T-helper 2 cell treated with Interferon-gamma antibody and Interleukin-4, amounts not matched to agents 5 μg/mL and 100 μg/mL, for 36 hours (primary cell): Measurements from ENCODE around the gene NAA38.
"Not testable (repeated sequence)": the region's sequence is repeated elsewhere in the genome, so short reads cannot be mapped to it uniquely, and the experiment has no call there.

Experiments used
- DNase-seq: peaks from one replicate; pipeline ENCODE4 v3.0.0; 2021; ENCODE audit warnings: low spot score
- H3K27ac Mint-ChIP-seq: one replicate; pipeline ENCODE4 v1.8.0; 2021; ENCODE audit warnings: mild to moderate bottlenecking, mixed read lengths
- H3K27me3 Mint-ChIP-seq: one replicate; pipeline ENCODE4 v1.8.0; 2021; ENCODE audit warnings: low read depth, mixed read lengths
- H3K36me3 Mint-ChIP-seq: one replicate; pipeline ENCODE4 v1.8.0; 2021; ENCODE audit warnings: low read depth, mixed read lengths
- H3K4me1 Mint-ChIP-seq: one replicate; pipeline ENCODE4 v1.8.0; 2021; ENCODE audit warnings: low read depth, mixed read lengths
- H3K4me3 Mint-ChIP-seq: one replicate; pipeline ENCODE4 v1.8.0; 2022; ENCODE audit warnings: mild to moderate bottlenecking, moderate library complexity, mixed read lengths
- H3K9me3 Mint-ChIP-seq: one replicate; pipeline ENCODE4 v1.8.0; 2021; ENCODE audit warnings: mixed read lengths

Gene NAA38

DNA sequence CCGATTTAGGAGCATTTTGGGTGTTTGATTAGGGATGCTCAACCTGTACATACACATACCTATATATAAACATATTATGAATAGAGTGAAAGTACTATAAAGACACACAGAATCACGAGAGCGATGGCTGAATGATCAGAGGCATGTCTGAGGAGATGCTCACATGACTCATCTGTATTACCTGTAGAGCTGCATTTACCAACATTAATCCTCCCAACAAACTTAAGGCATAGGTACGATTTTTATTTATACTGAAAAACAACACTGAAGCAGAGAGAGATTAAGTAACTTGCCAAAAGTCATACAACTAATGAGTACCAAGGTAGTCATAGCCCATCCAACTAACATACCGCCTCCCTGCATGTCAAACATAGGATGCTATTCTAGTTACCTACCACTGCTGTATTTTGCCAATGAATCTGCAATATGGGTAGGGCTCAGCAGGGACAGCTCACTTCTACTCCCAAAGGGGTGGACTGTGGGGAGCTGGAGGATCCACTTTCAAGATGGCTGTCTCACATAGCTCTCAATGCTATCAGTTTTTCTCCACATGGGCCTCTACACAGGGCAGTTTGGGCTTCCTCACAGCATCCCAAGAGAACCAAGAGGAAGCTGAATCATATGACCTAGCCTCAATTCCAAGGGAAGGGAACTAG is 7.8 kb upstream of the NAA38 start:
- no peak for DNase-seq
- no peaks in the 10 kb centered on the region for H3K27me3 Mint-ChIP-seq
- no peaks in the 10 kb centered on the region for H3K9me3 Mint-ChIP-seq
- H3K27ac Mint-ChIP-seq: no peak overlapping the region
- no peak overlapping the region for H3K4me3 Mint-ChIP-seq
- H3K36me3 Mint-ChIP-seq: peaks cover 27% of the 10 kb centered on the region
- H3K4me1 Mint-ChIP-seq: peaks cover 21% of the 10 kb centered on the region

DNA sequence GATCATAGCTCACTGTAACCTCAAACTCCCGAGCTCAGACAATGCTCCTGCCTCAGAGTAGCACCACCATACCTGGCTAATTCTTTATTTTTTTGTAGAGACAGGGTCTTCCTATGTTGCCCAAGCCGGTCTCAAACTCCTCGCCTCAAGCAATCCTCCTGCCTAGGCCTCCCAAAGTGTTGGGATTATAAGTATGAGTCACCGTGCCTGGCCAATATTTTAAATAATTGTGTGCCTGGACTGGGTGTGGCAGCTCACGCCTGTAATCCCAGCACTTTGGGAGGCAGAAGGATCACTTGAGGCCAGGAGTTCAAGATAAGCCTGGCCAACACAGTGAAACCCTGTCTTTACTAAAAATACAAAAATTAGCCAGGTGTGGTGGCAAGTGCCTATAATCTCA is 7.0 kb upstream of the NAA38 start:
- H3K4me1 Mint-ChIP-seq: peaks cover 25% of the 10 kb centered on the region
- not testable (repeated sequence) for H3K27me3 Mint-ChIP-seq, H3K4me3 Mint-ChIP-seq, H3K9me3 Mint-ChIP-seq, H3K27ac Mint-ChIP-seq, DNase-seq
- H3K36me3 Mint-ChIP-seq: peaks cover 32% of the 10 kb centered on the region

DNA sequence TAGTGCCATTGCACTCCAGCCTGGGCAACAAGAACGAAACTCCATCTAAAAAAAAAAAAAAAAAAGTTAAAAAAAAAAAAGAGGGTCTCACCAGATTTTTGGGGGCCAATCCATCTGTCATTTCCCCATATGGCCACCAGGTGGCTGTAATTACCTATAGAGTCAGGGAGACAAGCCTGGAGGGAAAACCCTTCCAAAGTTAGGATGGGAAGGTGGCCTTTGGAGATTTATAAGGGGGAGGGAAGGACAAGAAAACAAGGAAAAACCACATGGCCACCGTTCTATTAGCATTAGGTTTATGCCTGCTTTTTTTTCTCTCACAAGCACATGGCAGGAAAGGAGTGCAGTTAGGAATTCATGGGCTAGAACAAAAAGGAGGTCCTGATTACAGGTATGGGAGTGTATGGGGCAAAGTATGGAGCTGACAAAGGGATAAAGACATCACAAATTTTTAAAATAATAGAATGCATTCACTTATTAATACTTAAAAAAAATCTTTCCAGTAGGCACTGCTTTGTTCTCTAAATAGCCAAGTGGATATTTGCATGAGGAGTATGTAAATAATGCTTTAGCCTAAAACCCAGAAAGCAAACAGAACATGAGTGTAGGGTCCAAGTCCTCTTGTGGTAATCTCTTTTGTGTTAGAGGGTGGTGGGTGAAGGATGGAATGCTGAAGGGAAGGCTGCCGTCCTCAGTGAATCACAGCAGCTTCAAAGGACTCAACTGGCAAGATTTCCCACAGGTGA is 5.5 kb upstream of the NAA38 start:
- H3K36me3 Mint-ChIP-seq: peaks cover 30% of the 10 kb centered on the region
- peaks cover 21% of the 10 kb centered on the region for H3K4me1 Mint-ChIP-seq
- no peaks in the 10 kb centered on the region for H3K9me3 Mint-ChIP-seq
- H3K27ac Mint-ChIP-seq: no peak overlapping the region
- no peak for DNase-seq
- no peak overlapping the region for H3K4me3 Mint-ChIP-seq
- H3K27me3 Mint-ChIP-seq: no peaks in the 10 kb centered on the region

DNA sequence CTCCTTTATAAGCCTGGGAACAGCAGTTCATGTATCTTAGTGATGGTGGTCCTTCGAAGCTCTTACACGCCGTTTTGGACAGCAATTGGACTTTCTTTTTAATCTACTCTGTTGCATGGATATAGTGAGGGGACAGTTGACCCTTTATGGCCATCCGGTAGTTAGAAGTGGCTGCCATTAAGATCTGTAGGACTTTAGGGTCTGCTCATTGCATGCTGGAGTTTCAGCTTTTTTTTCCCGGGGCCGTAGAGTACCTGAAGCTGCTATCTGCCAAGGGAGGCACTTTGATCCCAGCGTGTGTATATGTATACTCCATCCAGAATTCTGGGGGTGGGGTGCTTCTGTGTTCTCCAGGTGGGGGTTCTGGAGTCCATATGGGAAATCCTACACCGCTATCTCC is 1.7 kb upstream of the NAA38 start:
- Mint-ChIP-seq H3K27me3 (no peaks in the 10 kb centered on the region), H3K27ac (no peak overlapping the region), H3K36me3 (peaks cover 12% of the 10 kb centered on the region), H3K4me3 (no peak overlapping the region), H3K9me3 (no peaks in the 10 kb centered on the region), H3K4me1 (peaks cover 13% of the 10 kb centered on the region)
- no peak for DNase-seq

DNA sequence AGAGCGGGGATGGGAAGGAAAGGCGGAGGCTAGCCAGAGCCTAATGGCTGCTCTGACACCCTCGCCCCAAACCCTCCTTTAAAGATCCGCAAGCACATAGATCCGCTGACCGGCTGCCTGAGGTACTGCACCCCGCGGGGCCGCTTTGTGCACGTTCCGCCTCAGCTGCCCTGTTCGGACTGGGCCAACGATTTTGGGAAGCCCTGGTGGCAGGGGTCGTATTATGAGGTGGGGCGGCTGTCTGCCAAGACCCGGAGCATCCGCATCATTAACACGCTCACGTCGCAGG is 1.1 kb upstream of the NAA38 start:
- no peak for DNase-seq
- Mint-ChIP-seq H3K9me3 (no peaks in the 10 kb centered on the region), H3K27me3 (no peaks in the 10 kb centered on the region), H3K4me1 (peaks cover 13% of the 10 kb centered on the region), H3K36me3 (peaks cover 15% of the 10 kb centered on the region), H3K4me3 (no peak overlapping the region), H3K27ac (no peak overlapping the region)

DNA sequence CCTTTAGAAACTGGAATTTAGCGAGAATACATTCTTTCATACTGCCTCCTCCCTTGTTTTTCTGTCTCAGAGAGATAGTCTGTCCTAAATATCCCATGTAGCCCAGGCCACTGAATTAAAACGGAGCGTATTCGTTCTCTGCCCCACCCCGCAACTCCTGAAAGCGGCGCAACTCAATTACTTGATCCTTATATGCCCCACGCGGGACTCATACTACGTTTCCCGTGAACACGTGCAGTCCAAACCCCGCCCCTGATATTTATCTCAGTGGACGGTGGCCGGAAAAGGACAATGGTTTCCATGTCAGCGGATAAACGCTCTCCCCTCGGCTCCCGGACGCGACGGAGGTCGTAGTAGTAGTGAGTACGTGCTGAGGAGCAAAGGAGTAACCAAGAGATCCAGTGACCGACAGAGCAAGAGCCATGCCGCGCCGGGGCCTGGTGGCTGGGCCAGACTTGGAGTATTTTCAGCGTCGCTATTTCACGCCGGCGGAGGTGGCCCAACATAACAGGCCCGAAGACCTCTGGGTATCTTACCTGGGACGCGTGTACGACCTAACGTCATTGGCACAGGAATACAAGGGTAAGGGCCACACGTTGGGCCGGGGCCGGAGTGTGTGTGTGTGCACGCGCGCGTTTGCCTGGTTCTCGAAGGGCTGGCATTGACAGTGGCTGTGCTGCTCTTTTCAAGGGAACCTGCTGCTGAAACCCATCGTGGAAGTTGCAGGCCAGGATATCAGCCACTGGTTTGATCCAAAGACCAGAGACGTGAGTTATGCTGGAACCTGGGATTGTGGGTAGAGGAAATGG is 558 bp upstream of the NAA38 start, which contains the start of gene CYB5D1:
TSS of gene CYB5D1 (plus strand) at position 291 of the 809 bp plus-strand sequence. CDS start at position 423, 132 bp downstream.
- Mint-ChIP-seq H3K36me3 (peaks cover 15% of the 10 kb centered on the region), H3K4me3 (no peak within 1 kb of the TSS), H3K9me3 (no peaks in the 10 kb centered on the region), H3K4me1 (peaks cover 13% of the 10 kb centered on the region), H3K27ac (no peak within 1 kb of the TSS), H3K27me3 (no peaks in the 10 kb centered on the region)
- DNase-seq: peak; percentile 89

DNA sequence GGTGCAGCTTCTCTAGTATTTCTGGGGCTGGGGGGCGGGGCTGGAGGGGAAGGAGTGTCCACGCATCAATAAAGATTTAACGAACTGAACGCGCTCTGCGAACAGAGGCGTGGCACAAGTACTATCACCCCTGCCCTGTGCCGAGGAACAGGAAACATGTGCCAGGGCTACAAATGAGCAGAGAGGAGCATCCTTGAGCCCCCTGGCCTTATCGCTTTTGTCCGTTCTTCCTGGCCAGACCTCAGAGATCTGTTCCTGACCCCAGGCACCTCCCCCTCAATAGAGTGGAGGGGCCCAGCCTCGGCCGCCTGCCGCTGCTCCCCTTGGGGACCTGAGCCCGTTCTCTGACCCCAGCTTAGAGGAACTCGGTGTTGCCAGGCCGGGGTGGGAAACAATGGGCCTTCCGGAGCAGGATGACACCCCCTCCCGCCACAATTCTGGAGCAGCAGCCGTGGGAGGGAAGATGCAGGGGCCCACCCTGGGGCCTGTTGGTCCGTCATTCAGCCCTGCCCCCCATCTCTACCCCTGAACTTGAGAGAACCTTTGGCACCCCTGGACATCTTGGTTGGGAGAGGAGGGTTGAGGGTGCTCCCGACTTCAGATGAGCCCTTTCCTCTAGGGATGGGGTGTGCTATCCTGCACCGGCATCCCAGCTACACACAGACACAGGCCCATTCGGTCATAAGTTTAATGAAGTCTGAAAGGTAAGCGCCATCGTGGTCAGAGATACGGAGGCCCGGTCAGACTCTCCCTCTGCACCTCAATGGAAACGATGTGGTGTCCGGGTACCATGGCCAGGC is 1.1 kb downstream of the NAA38 start:
- H3K36me3 Mint-ChIP-seq: peaks cover 15% of the 10 kb centered on the region
- peaks cover 18% of the 10 kb centered on the region for H3K4me1 Mint-ChIP-seq
- no peak overlapping the region for H3K27ac Mint-ChIP-seq
- H3K27me3 Mint-ChIP-seq: no peaks in the 10 kb centered on the region
- no peak for DNase-seq
- no peak overlapping the region for H3K4me3 Mint-ChIP-seq
- H3K9me3 Mint-ChIP-seq: no peaks in the 10 kb centered on the region

DNA sequence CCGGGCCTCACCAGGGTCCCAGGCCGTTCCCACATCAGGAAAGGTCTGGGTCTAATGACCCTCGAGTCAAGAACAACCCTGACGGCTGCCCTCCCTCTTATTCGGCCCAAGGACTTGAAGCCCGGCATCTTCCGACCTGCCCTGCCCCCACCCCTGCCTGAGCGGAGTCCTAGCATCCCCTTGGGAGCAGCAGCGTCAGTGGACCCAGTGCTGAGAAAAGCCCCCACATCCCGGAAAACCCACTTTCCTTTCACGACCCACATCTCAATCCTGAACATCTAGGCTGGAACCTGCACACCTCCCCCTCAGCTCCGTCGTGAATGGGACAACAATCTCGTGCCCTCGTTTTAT is 1.7 kb downstream of the NAA38 start:
- Mint-ChIP-seq H3K9me3 (no peaks in the 10 kb centered on the region), H3K4me3 (no peak overlapping the region), H3K4me1 (peaks cover 21% of the 10 kb centered on the region), H3K27me3 (no peaks in the 10 kb centered on the region), H3K36me3 (peaks cover 15% of the 10 kb centered on the region), H3K27ac (no peak overlapping the region)
- DNase-seq: no peak

DNA sequence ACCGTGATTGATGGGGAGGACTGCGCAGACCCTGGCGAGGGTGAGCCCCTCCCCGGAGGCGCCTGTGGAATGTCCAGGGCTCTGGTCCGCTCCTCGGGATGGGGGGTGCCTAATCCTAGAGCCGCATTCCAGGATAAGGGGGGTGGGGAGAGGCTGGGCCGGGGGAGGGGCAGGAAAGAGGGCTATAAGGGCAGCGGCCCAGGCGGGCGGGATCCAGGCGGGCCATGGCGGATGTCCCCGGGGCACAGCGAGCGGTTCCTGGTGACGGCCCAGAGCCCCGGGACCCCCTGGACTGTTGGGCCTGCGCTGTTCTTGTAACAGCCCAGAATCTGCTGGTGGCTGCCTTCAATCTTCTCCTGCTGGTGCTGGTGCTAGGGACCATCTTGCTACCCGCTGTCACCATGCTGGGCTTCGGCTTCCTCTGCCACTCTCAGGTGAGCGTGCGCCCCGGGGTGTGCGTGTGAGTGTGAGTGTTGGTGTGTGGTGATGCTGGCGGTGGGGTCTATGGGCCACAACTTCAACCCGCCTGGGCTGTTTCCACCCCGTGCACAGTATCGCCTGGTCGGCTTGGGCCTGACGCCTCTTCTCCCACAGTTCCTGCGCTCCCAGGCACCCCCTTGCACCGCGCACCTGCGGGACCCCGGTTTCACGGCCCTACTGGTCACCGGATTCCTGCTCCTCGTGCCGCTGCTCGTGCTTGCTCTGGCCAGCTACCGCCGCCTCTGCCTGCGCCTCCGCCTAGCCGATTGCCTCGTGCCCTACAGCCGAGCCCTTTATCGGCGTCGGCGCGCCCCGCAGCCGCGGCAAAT is 2.3 kb downstream of the NAA38 start, which contains the start of gene TMEM88:
TSS of gene TMEM88 (plus strand) at position 216 of the 809 bp plus-strand sequence. CDS start at position 225, 9 bp downstream.
- Mint-ChIP-seq H3K27me3 (no peaks in the 10 kb centered on the region), H3K4me3 (no peak within 1 kb of the TSS), H3K4me1 (peaks cover 22% of the 10 kb centered on the region), H3K27ac (no peak within 1 kb of the TSS), H3K9me3 (no peaks in the 10 kb centered on the region), H3K36me3 (peaks cover 15% of the 10 kb centered on the region)
- DNase-seq: no peak

DNA sequence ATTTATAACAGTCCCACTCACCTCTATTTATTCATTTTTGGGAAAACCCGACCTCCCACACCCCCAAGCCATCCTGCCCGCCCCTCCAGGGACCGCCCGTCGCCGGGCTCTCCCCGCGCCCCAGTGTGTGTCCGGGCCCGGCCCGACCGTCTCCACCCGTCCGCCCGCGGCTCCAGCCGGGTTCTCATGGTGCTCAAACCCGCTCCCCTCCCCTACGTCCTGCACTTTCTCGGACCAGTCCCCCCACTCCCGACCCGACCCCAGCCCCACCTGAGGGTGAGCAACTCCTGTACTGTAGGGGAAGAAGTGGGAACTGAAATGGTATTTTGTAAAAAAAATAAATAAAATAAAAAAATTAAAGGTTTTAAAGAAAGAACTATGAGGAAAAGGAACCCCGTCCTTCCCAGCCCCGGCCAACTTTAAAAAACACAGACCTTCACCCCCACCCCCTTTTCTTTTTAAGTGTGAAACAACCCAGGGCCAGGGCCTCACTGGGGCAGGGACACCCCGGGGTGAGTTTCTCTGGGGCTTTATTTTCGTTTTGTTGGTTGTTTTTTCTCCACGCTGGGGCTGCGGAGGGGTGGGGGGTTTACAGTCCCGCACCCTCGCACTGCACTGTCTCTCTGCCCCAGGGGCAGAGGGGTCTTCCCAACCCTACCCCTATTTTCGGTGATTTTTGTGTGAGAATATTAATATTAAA is 3.1 kb downstream of the NAA38 start:
- Mint-ChIP-seq H3K36me3 (peaks cover 13% of the 10 kb centered on the region), H3K4me3 (no peak overlapping the region), H3K9me3 (no peaks in the 10 kb centered on the region), H3K27ac (no peak overlapping the region), H3K4me1 (peaks cover 23% of the 10 kb centered on the region), H3K27me3 (no peaks in the 10 kb centered on the region)
- no peak for DNase-seq

DNA sequence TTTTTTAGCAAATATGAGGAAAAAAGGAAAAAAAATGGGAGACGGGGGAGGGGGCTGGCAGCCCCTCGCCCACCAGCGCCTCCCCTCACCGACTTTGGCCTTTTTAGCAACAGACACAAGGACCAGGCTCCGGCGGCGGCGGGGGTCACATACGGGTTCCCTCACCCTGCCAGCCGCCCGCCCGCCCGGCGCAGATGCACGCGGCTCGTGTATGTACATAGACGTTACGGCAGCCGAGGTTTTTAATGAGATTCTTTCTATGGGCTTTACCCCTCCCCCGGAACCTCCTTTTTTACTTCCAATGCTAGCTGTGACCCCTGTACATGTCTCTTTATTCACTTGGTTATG is 3.7 kb downstream of the NAA38 start:
- no peak overlapping the region for H3K27ac Mint-ChIP-seq
- H3K4me1 Mint-ChIP-seq: peaks cover 18% of the 10 kb centered on the region
- H3K36me3 Mint-ChIP-seq: peaks cover 10% of the 10 kb centered on the region
- no peaks in the 10 kb centered on the region for H3K27me3 Mint-ChIP-seq
- H3K9me3 Mint-ChIP-seq: no peaks in the 10 kb centered on the region
- DNase-seq: no peak
- no peak overlapping the region for H3K4me3 Mint-ChIP-seq

DNA sequence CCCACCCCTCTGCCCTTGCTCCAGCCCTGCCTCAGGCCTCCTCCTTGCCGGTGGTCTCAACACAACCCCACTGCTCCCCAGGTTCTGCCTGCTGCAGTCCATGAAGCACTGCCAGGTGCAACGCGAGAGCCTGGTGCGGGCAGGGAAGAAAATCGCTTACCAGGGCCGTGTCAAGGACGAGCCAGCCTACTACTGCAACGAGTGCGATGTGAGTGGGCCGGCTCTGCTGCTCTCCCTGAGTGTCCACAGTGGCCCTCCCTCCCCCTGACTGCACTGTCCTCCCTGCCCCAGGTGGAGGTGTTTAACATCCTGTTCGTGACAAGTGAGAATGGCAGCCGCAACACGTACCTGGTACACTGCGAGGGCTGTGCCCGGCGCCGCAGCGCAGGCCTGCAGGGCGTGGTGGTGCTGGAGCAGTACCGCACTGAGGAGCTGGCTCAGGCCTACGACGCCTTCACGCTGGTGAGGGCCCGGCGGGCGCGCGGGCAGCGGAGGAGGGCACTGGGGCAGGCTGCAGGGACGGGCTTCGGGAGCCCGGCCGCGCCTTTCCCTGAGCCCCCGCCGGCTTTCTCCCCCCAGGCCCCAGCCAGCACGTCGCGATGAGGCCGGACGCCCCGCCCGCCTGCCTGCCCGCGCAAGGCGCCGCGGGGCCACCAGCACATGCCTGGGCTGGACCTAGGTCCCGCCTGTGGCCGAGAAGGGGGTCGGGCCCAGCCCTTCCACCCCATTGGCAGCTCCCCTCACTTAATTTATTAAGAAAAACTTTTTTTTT is 4.3 kb downstream of the NAA38 start:
- Mint-ChIP-seq H3K27ac (no peak overlapping the region), H3K4me3 (no peak overlapping the region), H3K4me1 (peaks cover 16% of the 10 kb centered on the region), H3K27me3 (no peaks in the 10 kb centered on the region), H3K36me3 (peaks cover 10% of the 10 kb centered on the region), H3K9me3 (no peaks in the 10 kb centered on the region)
- no peak for DNase-seq
